WTC11 (cell line): ENCODE data around the gene INTS7. TPM values are rescaled to one million over a fixed set of nuclear protein-coding genes. Genes with fewer than 3 reads are reported as not detected.

Source experiments
- ELF4 ChIP-seq: sonication (generic); formaldehyde crosslinking; IDR thresholded peaks from 2 replicates; pipeline ENCODE4 v1.8.1; 2022; ENCODE audit warnings: low read depth, mild to moderate bottlenecking, moderate library complexity, missing genetic modification reagents
- KAT7 ChIP-seq: sonication (generic); formaldehyde crosslinking; IDR thresholded peaks from 2 replicates; pipeline ENCODE4 v1.8.1; 2023; ENCODE audit warnings: missing genetic modification reagents, mild to moderate bottlenecking, borderline replicate concordance
- NR3C1 ChIP-seq: sonication (generic); formaldehyde crosslinking; conservative IDR thresholded peaks from 2 replicates; pipeline ENCODE4 v1.8.1; 2023; ENCODE audit warnings: low read depth, mild to moderate bottlenecking, missing genetic modification reagents
- OVOL2 ChIP-seq: fragments of 250-450 bp; sonication (Bioruptor Pico); IDR thresholded peaks from 2 replicates; pipeline ENCODE4 v1.9.0; 2021; ENCODE audit warnings: mild to moderate bottlenecking, borderline replicate concordance
- ZNF232 ChIP-seq: sonication (generic); formaldehyde crosslinking; IDR thresholded peaks from 2 replicates; pipeline ENCODE4 v1.8.0; 2022; ENCODE audit warnings: mild to moderate bottlenecking, missing genetic modification reagents
- ZNF416 ChIP-seq: fragments of 250-450 bp; sonication (Bioruptor Pico); IDR thresholded peaks from 2 replicates; pipeline ENCODE4 v1.9.0; 2021; ENCODE audit warnings: mild to moderate bottlenecking, inconsistent platforms
- total RNA-seq: library from RNA; stranded (reverse); gene quantifications from 3 replicates; pipeline ENCODE4 v1.2.3, GENCODE V29; 2021
- TF ChIP-seq, protein P1 (sequence below): sonication (generic); formaldehyde crosslinking; IDR thresholded peaks from 2 replicates; pipeline ENCODE4 v1.8.0; 2022; ENCODE audit warnings: mild to moderate bottlenecking, missing genetic modification reagents
- TF ChIP-seq, protein P2 (sequence below): fragments of 250-450 bp; sonication (Bioruptor Pico); IDR thresholded peaks from 2 replicates; pipeline ENCODE4 v1.9.0; 2021; ENCODE audit warnings: mild to moderate bottlenecking
- TF ChIP-seq, protein P3 (sequence below): sonication (generic); formaldehyde crosslinking; IDR thresholded peaks from 2 replicates; pipeline ENCODE4 v1.8.1; 2023; ENCODE audit warnings: mild to moderate bottlenecking, missing genetic modification reagents
- TF ChIP-seq, protein P4 (sequence below): sonication (generic); formaldehyde crosslinking; IDR thresholded peaks from 2 replicates; pipeline ENCODE4 v1.8.1; 2023; ENCODE audit warnings: mild to moderate bottlenecking, missing genetic modification reagents, moderate library complexity
- TF ChIP-seq, protein P5 (sequence below): sonication (generic); formaldehyde crosslinking; IDR thresholded peaks from 2 replicates; pipeline ENCODE4 v1.8.1; 2023; ENCODE audit warnings: mild to moderate bottlenecking, missing genetic modification reagents, borderline replicate concordance
- TF ChIP-seq, protein P6 (sequence below): fragments of 250-450 bp; sonication (Bioruptor Pico); conservative IDR thresholded peaks from 2 replicates; pipeline ENCODE4 v1.9.0; 2021; ENCODE audit warnings: mild to moderate bottlenecking
- TF ChIP-seq, protein P7 (sequence below): fragments of 250-450 bp; sonication (Bioruptor Pico); IDR thresholded peaks from 2 replicates; pipeline ENCODE4 v2.1.2; 2022; ENCODE audit warnings: mild to moderate bottlenecking, moderate library complexity
- TF ChIP-seq, protein P8 (sequence below): sonication (generic); formaldehyde crosslinking; IDR thresholded peaks from 2 replicates; pipeline ENCODE4 v1.8.1; 2022; ENCODE audit warnings: mild to moderate bottlenecking, missing genetic modification reagents, moderate library complexity, borderline replicate concordance

Gene INTS7
- total RNA-seq, 1 experiment from 2014 or later = 17.2 TPM

DNA sequence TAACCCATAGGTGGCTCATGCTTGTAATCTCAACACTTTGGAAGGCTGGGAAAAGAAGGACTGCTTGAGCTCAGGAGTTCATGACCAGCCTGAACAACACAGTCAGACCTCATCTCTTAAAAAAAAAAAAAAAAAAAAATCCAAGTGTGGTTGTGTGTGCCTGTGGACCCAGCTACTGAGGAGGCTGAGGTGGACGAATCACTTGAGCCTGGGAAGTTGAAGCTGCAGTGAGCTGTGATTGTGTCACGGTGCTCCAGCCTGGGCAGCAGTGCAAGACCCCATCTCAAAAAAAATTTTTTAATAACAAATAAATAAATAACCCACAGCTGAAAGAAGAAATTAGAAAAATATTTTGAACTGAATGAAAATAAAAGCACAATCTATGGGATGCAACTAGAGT, 13.8 kb downstream of the INTS7 start (continued):
- TF ChIP-seq OVOL2 (no peak), ZNF232 (CRISPR knock-in tag) (no peak), NR3C1 (CRISPR knock-in tag) (no peak), ELF4 (no peak), KAT7 (CRISPR knock-in tag) (no peak), ZNF416 (CRISPR knock-in tag) (no peak)
- TF ChIP-seq, protein P1, sequence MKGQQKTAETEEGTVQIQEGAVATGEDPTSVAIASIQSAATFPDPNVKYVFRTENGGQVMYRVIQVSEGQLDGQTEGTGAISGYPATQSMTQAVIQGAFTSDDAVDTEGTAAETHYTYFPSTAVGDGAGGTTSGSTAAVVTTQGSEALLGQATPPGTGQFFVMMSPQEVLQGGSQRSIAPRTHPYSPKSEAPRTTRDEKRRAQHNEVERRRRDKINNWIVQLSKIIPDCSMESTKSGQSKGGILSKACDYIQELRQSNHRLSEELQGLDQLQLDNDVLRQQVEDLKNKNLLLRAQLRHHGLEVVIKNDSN (CRISPR knock-in tag) = no peak
- TF ChIP-seq, protein P2, sequence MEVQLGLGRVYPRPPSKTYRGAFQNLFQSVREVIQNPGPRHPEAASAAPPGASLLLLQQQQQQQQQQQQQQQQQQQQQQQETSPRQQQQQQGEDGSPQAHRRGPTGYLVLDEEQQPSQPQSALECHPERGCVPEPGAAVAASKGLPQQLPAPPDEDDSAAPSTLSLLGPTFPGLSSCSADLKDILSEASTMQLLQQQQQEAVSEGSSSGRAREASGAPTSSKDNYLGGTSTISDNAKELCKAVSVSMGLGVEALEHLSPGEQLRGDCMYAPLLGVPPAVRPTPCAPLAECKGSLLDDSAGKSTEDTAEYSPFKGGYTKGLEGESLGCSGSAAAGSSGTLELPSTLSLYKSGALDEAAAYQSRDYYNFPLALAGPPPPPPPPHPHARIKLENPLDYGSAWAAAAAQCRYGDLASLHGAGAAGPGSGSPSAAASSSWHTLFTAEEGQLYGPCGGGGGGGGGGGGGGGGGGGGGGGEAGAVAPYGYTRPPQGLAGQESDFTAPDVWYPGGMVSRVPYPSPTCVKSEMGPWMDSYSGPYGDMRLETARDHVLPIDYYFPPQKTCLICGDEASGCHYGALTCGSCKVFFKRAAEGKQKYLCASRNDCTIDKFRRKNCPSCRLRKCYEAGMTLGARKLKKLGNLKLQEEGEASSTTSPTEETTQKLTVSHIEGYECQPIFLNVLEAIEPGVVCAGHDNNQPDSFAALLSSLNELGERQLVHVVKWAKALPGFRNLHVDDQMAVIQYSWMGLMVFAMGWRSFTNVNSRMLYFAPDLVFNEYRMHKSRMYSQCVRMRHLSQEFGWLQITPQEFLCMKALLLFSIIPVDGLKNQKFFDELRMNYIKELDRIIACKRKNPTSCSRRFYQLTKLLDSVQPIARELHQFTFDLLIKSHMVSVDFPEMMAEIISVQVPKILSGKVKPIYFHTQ (CRISPR knock-in tag) = no peak
- TF ChIP-seq, protein P3, sequence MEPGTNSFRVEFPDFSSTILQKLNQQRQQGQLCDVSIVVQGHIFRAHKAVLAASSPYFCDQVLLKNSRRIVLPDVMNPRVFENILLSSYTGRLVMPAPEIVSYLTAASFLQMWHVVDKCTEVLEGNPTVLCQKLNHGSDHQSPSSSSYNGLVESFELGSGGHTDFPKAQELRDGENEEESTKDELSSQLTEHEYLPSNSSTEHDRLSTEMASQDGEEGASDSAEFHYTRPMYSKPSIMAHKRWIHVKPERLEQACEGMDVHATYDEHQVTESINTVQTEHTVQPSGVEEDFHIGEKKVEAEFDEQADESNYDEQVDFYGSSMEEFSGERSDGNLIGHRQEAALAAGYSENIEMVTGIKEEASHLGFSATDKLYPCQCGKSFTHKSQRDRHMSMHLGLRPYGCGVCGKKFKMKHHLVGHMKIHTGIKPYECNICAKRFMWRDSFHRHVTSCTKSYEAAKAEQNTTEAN (CRISPR knock-in tag) = no peak
- TF ChIP-seq, protein P4, sequence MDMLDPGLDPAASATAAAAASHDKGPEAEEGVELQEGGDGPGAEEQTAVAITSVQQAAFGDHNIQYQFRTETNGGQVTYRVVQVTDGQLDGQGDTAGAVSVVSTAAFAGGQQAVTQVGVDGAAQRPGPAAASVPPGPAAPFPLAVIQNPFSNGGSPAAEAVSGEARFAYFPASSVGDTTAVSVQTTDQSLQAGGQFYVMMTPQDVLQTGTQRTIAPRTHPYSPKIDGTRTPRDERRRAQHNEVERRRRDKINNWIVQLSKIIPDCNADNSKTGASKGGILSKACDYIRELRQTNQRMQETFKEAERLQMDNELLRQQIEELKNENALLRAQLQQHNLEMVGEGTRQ (CRISPR knock-in tag) = no peak
- TF ChIP-seq, protein P5, sequence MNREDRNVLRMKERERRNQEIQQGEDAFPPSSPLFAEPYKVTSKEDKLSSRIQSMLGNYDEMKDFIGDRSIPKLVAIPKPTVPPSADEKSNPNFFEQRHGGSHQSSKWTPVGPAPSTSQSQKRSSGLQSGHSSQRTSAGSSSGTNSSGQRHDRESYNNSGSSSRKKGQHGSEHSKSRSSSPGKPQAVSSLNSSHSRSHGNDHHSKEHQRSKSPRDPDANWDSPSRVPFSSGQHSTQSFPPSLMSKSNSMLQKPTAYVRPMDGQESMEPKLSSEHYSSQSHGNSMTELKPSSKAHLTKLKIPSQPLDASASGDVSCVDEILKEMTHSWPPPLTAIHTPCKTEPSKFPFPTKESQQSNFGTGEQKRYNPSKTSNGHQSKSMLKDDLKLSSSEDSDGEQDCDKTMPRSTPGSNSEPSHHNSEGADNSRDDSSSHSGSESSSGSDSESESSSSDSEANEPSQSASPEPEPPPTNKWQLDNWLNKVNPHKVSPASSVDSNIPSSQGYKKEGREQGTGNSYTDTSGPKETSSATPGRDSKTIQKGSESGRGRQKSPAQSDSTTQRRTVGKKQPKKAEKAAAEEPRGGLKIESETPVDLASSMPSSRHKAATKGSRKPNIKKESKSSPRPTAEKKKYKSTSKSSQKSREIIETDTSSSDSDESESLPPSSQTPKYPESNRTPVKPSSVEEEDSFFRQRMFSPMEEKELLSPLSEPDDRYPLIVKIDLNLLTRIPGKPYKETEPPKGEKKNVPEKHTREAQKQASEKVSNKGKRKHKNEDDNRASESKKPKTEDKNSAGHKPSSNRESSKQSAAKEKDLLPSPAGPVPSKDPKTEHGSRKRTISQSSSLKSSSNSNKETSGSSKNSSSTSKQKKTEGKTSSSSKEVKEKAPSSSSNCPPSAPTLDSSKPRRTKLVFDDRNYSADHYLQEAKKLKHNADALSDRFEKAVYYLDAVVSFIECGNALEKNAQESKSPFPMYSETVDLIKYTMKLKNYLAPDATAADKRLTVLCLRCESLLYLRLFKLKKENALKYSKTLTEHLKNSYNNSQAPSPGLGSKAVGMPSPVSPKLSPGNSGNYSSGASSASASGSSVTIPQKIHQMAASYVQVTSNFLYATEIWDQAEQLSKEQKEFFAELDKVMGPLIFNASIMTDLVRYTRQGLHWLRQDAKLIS (CRISPR knock-in tag) = no peak
- TF ChIP-seq, protein P6, sequence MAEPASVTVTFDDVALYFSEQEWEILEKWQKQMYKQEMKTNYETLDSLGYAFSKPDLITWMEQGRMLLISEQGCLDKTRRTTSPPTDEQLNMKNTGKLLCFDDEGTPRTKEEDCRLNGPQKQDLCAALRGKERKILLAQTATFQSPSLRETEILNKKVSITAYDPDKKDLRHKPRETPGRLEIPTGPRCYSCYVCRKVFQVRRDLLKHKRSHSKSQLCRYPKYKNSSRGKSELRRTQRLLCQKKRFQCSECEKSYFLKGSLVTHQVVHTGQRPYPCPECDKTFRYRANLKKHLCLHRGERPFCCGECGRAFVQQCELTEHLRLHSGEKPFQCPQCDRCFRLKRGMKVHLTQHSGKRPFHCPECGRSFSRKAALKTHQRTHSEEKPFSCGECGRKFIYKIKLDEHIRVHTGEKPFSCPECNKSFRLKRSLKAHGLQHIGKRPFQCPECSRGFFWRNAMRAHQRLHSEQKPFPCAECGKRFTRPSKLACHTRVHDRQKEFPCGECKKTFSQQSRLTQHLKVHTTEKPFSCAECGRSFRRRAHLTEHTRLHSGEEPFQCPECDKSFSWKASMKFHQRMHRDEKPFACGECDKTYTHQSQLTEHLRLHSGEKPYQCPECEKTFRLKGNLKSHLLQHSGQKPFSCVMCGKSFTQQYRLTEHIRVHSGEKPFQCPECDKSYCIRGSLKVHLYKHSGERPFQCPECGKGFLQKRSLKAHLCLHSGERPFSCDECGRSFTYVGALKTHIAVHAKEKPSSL (CRISPR knock-in tag) = no peak
- TF ChIP-seq, protein P7, sequence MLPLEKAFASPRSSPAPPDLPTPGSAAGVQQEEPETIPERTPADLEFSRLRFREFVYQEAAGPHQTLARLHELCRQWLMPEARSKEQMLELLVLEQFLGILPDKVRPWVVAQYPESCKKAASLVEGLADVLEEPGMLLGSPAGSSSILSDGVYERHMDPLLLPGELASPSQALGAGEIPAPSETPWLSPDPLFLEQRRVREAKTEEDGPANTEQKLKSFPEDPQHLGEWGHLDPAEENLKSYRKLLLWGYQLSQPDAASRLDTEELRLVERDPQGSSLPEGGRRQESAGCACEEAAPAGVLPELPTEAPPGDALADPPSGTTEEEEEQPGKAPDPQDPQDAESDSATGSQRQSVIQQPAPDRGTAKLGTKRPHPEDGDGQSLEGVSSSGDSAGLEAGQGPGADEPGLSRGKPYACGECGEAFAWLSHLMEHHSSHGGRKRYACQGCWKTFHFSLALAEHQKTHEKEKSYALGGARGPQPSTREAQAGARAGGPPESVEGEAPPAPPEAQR (CRISPR knock-in tag) = no peak
- TF ChIP-seq, protein P8, sequence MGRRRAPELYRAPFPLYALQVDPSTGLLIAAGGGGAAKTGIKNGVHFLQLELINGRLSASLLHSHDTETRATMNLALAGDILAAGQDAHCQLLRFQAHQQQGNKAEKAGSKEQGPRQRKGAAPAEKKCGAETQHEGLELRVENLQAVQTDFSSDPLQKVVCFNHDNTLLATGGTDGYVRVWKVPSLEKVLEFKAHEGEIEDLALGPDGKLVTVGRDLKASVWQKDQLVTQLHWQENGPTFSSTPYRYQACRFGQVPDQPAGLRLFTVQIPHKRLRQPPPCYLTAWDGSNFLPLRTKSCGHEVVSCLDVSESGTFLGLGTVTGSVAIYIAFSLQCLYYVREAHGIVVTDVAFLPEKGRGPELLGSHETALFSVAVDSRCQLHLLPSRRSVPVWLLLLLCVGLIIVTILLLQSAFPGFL (CRISPR knock-in tag) = no peak
